ENCODE measurements around the gene IDI2.
"Not testable (repeated sequence)": the region's sequence is repeated elsewhere in the genome, so short reads cannot be mapped to it uniquely, and the experiment has no call there.

Gene IDI2

GRCh38 chr10:1015688-1016087 is 10.0 kb downstream of the IDI2 start:
- DNase-seq (ENCODE audit: extremely low spot score, insufficient read length, low read depth) (no peak), FAIRE-seq (no peak)

- no peak for FAIRE-seq
- DNase-seq (ENCODE audit: extremely low spot score, insufficient read length, low read depth) = no peak
These were observed 14.0 kb downstream of the IDI2 start for GRCh38 chr10:1011696-1012095.

DNA sequence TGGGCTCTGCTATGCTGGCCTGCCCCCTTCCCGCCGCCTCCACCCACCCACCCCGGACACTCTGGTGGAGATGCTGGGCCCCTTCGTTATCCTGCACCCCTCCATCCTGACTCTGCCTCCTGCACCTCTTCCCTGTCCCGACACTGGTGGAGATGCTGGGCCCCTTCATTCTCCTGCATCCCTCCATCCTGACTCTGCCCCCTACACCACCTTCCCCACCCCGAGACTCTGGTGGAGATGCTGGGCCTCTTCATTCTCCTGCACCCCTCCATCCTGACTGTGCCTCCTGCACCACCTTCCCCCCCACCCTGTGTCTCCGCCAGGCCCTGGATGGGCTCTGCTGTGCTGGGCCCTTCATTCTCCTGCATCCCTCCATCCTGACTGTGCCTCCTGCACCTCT is 15.0 kb downstream of the IDI2 start:
- FAIRE-seq = no peak
- no peak for DNase-seq (ENCODE audit: extremely low spot score, insufficient read length, low read depth)

GRCh38 chr10:1009947-1010346 is 15.7 kb downstream of the IDI2 start:
- FAIRE-seq = peak; percentile 77
- not testable (repeated sequence) for DNase-seq (ENCODE audit: extremely low spot score, insufficient read length, low read depth)

- FAIRE-seq (no peak), DNase-seq (ENCODE audit: extremely low spot score, insufficient read length, low read depth) (no peak)
These were observed 16.6 kb downstream of the IDI2 start for GRCh38 chr10:1009071-1009494.

DNA sequence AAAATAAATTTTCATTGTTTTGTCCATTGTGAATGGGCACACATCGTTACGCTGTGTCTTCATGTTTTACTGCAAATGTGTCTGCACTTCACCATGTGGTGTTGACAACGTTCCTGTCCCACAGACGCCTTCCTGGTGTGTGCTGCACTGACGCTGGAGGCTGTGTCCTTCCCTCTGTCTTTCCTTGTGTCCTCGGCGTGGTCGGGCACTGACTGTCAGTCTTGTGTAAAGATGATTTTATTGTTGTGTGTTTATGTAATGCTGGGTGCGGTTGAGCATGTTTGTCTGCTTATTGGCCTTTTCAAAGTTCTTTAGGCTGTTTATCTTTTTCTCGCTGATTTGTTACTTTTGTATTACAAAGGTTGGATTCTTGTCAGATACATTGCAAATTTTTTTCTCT is 18.1 kb downstream of the IDI2 start:
- DNase-seq (ENCODE audit: extremely low spot score, insufficient read length, low read depth) (no peak), FAIRE-seq (no peak)

DNA sequence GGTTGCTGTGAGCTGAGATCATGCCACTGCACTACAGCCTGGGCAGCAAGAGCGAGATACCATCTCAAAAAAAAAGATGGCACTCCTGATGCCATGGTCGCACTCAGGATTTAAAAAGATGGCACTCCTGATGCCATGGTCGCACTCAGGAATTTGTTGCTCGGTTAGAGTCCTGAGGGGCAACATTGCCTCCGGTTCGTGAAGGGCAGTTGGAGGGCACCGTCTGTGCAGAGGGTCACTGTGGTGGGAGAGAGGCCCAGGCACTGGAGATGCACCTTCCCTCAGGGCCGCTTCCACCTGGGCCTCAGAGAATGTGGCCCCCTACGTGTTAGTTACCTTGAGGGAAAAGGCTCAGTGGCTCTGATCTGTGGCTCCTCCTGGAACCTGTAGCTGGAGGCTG is 19.1 kb downstream of the IDI2 start:
- FAIRE-seq = no peak

DNA sequence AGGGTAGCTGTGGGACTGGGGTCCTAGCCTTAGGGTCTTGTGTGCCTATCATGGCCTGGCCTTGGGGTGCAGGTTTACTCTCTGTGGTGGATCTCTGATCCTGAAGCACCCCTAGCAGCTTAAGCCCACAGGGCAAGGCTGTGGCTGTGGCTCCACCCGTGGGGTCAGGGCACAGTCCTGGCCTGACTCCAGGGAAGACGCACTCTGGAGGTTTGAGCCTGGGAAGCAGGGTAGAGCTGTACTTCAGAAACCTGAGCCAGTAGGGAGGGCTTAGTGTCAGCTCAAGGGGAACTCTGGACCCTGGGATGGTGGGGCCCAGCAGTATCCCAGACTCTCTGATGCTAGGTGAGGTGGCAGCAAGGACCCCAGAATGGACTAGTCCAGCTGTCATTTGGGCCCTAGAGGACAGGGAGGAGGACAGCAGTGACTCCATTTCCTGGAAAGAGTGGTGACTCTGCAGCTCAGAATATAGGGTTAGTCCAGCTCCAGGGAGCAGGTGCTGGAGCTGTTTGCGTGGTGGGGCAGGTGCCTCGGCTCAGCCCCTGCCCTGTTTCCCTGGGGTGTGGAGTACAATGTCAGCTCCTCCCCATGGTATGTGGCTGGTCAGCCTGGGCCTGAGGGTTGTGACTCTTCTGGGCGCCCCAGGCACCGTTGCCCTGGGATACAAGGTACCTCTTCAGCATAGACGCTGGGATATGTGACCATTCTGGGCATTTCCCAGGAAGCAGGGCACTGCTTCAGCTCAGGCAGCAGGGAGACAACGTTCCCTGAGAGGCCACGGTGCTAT is 21.6 kb downstream of the IDI2 start:
- FAIRE-seq (no peak), DNase-seq (ENCODE audit: extremely low spot score, insufficient read length, low read depth) (no peak)

More for the DNA sequence above, 19.1 kb downstream of the IDI2 start:
- DNase-seq (ENCODE audit: extremely low spot score, insufficient read length, low read depth) = no peak

DNA sequence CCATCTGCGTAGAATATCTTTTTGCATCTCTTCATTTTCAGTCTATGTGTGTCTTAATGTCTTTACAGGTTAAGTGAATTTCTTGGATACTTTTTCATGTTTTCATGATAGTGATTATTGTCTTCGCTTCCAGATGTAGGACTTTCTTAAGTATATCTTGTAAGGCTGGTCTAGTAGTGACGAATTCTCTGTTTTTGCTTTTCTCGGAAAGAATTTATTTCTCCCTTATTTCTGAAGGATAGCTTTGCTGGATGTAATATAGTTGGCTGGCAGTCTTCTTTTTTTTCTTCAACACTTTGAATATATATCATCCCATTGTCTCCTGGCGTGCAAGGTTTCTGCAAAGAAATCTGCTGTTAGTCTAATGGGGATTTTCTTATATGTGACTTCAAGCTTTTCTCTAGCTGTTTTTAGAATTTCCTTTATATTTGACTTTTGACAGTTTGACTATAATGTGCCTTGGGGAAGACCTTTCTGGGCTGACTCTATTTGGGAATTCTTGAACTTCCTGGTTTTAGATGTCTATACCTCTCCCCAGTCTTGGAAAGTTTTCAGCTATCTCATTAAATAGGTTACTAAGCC is 23.1 kb downstream of the IDI2 start:
- DNase-seq (ENCODE audit: extremely low spot score, insufficient read length, low read depth) (no peak), FAIRE-seq (no peak)

- FAIRE-seq = no peak
- no peak for DNase-seq (ENCODE audit: extremely low spot score, insufficient read length, low read depth)
These were observed 28.2 kb downstream of the IDI2 start for GRCh38 chr10:997266-998022.

- FAIRE-seq (no peak), DNase-seq (ENCODE audit: extremely low spot score, insufficient read length, low read depth) (no peak)
These were observed 29.6 kb downstream of the IDI2 start for GRCh38 chr10:996031-996430.

- FAIRE-seq (no peak), DNase-seq (ENCODE audit: extremely low spot score, insufficient read length, low read depth) (no peak)
These were observed 30.1 kb downstream of the IDI2 start for GRCh38 chr10:995559-995926.

- DNase-seq (ENCODE audit: extremely low spot score, insufficient read length, low read depth) = no peak
- no peak for FAIRE-seq
These were observed 30.7 kb downstream of the IDI2 start for GRCh38 chr10:994836-995558.

DNA sequence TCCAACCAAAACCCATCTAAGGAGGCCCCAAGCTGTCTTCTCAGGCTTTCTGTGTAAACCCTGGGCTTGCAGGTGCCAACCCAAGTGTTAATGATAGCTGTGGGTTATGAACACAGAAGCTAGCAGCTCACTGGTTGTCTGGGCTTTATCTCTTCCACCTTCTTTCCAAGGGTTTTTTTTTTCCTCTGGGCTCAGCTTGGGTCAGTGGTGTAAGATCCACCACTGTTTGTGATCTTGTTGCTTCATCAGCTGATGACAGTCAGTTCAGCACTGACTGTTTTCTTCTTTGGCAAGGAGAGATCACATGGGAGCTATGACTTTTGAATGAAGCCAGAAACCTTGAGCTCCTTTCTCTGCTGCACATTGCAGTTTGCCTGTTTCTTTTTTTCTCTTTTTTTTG is 32.8 kb downstream of the IDI2 start:
- DNase-seq (ENCODE audit: extremely low spot score, insufficient read length, low read depth) = no peak
- FAIRE-seq = no peak

- FAIRE-seq = no peak
- DNase-seq (ENCODE audit: extremely low spot score, insufficient read length, low read depth) = no peak
These were observed 33.2 kb downstream of the IDI2 start for GRCh38 chr10:992467-992866.

GRCh38 chr10:990808-991207 is 34.9 kb downstream of the IDI2 start:
- DNase-seq (ENCODE audit: extremely low spot score, insufficient read length, low read depth) (no peak), FAIRE-seq (no peak)

DNA sequence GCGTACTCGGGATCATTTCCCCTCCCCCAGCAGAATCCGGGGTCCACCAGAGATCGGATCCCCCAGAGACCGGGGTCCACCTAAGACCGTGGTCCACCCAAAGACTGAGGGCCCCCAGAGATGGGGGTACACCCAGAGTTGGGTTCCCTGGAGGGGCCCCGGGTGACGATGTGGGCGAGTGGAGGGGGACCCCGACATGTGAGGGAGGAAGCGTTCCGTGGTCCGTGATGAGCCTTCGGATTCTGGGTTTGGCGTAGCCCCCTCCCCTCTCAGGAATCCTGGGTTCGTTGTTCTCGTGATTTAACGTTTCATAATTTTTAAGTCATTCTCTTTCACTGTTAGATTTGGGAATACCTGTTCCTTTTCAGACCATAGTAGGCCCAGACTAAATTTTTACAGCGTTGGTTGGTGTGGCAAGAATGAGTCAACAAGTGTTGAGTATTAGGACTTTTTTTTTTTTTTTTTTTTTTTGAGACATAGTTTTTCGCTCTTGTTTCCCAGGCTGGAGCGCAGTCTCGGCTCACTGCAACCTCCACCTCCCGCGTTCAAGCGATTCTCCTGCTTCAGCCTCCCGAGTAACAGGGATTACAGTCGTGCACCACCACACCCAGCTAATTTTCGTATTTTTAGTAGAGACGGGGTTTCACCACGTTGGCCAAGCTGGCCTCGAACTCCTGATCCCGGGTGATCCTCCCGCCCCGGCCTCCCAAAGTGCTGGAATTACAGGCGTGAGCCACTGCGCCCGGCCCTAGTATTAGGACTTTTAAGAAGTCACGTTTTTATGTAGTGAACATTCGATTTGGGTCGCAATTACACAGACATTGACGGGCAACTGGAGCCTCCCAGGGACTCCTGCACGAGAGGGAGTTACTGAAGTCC is 36.8 kb downstream of the IDI2 start:
- FAIRE-seq (no peak), DNase-seq (ENCODE audit: extremely low spot score, insufficient read length, low read depth) (peak; percentile 20)

DNA sequence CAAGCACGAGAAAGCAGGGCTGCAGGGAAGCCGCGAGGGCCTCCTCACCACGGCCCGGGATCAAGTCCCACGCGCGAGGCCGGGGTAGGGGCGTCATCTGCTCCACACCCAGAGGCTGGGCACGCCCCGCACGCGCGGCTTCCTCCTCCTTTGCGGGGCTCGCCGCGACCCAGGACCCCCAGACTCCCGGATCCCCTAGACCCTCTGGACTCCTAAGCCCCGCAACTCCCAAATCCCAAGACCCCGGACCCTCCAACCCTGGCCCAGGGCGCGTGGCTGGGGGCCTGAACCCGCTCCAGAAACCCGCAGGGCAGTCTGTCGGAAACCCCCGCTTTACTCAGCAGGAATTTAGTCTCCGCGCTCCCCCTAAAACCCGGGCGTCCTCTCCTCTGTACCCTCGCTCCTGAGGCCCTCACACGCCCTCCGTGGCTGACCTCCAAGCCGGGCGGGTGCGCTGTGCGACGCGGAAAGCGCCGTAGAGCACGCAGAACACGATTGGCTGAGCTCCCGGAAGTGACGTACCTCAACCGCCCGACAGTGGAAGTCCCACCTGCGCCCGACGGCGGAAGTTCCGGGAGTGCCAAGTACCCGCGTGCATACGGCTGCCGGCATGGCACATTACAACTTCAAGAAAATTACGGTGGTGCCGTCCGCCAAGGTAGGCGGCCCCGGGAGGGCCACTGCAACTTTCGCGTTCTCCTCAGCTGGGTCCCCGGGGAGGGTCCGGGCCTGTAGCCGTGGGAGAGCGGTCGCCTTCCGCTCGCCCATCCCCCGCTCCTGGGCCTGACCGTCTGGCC is 37.6 kb downstream of the IDI2 start, which contains the start of gene GTPBP4:
Gene GTPBP4 (plus strand): TSS at position 565 of the 797 bp plus-strand sequence. CDS start 46 bp downstream, at position 611.
- FAIRE-seq = peak; percentile 96
- peak; percentile 98 for DNase-seq (ENCODE audit: extremely low spot score, insufficient read length, low read depth)

- FAIRE-seq (no peak), DNase-seq (ENCODE audit: extremely low spot score, insufficient read length, low read depth) (no peak)
These were observed 38.1 kb downstream of the IDI2 start for GRCh38 chr10:987620-987869.
